GM19025 (cell line): Measurements from ENCODE around the gene FIGN.

Experiments used
- ATAC-seq: cut with Tn5 transposase; IDR thresholded peaks from one replicate; pipeline ENCODE4 v1.9.1; 2021; ENCODE audit warnings: mild to moderate bottlenecking, low read depth, moderate library complexity; ENCODE audit not compliant: unreplicated experiment

Gene FIGN, protein sequence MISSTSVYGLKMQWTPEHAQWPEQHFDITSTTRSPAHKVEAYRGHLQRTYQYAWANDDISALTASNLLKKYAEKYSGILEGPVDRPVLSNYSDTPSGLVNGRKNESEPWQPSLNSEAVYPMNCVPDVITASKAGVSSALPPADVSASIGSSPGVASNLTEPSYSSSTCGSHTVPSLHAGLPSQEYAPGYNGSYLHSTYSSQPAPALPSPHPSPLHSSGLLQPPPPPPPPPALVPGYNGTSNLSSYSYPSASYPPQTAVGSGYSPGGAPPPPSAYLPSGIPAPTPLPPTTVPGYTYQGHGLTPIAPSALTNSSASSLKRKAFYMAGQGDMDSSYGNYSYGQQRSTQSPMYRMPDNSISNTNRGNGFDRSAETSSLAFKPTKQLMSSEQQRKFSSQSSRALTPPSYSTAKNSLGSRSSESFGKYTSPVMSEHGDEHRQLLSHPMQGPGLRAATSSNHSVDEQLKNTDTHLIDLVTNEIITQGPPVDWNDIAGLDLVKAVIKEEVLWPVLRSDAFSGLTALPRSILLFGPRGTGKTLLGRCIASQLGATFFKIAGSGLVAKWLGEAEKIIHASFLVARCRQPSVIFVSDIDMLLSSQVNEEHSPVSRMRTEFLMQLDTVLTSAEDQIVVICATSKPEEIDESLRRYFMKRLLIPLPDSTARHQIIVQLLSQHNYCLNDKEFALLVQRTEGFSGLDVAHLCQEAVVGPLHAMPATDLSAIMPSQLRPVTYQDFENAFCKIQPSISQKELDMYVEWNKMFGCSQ

GRCh38 chr2:163735685-163736432, at the start of gene FIGN:
Gene FIGN (minus strand): TSS chr2:163736008. CDS start chr2:163734927, 1,081 bp downstream.
- no peak for ATAC-seq

- ATAC-seq: no peak
These were observed 49.4 kb upstream of the FIGN start for GRCh38 chr2:163785162-163785561.

DNA sequence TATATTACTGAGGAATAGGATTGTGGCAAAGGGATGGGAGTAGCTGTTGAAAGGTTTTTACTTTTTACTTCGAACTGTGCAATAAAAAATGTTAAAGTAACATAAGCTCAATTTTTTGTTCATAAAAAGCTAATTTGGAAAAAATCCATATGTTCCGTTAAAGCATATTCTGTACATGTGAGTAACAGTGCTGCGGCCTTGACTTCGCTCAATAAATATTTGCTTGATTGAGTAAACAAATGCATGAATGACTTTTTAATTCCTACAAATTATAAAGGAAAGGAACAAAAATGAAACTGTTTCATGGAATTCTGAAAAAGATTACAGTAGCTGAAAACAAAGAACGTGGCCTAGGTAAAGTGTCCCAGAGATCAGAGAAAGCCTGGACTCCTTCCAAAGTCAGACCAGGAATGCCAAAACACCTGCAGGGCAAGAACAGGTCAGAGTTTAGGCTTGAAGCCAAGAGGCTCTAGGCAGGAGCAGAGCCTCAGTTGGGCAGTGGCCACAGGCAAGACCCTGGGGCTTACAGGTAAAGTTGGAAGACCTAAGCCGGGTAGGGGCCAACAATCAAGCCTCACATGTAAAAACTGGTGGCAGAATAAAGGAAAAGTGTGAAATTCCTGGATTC, 44.3 kb upstream of the FIGN start:
- ATAC-seq: no peak

GRCh38 chr2:163778045-163778781, 42.4 kb upstream of the FIGN start:
- ATAC-seq: no peak

DNA sequence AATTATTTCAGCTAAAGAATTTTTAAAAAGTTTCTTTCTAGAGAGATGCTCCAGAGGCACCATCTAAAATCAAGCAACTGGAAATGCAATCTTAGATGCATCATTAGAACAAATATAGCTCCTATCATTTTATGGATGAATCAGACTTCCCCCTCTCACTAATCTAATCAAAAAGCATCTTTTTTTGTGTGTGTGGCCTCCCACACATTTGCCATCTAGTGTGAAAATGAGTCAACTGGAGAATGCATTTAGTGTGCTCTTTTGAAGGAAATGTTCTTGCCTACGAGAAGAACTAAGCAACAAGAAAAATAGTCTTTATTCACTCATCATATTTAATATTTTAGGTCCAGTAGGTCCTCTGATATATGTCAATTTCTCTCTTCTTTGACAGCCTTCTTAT, 39.5 kb upstream of the FIGN start:
- ATAC-seq: no peak

DNA sequence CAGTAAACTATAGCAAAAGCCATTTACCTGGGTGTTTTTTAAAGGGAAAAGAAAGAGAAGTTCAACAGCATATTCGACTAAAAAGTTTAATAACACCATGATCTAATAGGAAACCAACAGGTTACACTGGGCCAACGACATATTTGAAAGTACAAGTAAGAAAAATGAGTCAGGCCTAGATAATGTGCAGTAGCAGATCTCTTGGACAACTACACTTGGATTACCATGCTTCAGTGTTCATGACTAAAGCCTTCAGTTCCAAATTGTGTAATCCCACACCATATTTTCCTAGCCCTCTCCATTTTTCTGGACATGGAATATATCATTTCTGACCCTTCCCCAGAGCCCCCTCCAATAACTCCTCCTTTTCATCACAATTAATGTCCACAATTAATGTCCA, 39.1 kb upstream of the FIGN start:
- ATAC-seq: no peak

DNA sequence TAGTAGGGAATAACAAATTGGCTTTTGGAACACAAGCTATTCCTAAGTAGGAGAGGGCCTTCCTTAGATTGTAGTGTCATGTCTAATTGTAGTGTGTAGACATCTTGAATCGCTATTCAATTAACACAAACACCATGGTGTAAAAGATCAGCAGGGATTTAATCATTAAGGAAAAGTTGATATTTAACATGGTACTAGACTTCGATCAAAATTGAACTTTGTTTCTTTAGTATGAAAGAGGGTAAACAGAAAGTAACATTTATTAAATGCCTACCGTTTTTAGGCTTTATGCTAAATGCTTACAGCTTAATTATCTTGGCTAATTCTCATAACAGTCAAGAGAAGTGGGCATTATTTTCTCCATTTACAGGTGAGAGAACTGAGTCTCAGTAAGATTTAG, 37.5 kb upstream of the FIGN start:
- no peak for ATAC-seq

GRCh38 chr2:163771596-163771995, 35.8 kb upstream of the FIGN start:
- no peak for ATAC-seq

DNA sequence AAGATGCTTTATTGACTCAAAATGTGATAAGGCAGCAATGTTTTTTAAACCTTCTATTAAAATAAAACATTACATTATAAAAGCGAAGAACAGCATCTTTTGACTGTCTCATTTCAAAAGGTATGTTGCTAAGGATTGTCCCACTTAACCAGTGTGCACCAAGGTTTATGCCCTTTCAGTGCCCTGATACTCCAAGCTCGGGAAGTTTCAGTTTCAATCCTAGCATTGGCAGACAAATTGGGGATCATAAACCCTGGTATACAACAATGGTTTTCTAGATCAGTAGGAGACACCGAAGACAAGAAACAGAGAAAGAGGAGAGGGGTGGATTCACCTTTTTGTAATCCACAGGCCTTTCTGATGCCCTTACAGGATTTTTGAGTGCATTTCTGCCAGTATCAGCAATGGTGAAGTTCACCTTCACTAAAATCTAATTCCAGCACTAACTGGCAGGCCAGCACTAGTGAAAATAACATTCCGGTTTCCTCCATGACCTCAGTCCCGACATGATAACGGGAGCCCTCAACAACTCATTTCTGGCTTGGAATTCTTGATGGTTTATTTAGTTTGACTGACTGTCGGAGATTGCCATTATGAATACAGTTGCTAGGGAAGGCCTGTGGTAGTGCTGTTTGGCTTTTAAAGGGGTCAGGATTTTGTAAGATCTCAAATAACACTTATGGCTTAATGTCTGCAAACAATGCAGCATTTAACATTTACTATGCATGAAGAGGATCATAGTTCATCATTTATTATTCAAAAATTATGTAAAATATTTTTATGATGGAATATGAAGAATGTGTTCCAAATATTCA, 33.3 kb upstream of the FIGN start:
- ATAC-seq: no peak

GRCh38 chr2:163767097-163767496, 31.3 kb upstream of the FIGN start:
- no peak for ATAC-seq

- no peak for ATAC-seq
These were observed 28.8 kb upstream of the FIGN start for GRCh38 chr2:163764566-163764965.

DNA sequence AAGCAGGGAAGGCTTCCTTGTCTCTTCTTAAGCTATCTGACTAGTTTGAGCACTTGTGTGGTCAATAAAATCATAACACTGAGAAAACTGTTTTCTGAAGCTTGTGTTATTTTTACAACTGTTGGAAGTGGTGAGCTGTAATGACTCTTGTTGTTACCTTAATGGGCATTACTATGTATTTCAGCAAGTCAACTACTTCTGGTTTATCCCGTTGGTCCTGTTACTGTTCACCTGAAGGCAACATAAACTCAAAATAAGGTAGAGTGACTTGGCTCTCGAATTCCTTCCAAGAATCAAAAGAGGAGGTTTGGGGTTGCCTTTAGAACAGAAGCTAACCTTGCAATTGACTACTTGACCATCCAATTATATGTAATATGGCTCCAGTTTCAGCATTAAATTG, 23.2 kb upstream of the FIGN start:
- no peak for ATAC-seq

DNA sequence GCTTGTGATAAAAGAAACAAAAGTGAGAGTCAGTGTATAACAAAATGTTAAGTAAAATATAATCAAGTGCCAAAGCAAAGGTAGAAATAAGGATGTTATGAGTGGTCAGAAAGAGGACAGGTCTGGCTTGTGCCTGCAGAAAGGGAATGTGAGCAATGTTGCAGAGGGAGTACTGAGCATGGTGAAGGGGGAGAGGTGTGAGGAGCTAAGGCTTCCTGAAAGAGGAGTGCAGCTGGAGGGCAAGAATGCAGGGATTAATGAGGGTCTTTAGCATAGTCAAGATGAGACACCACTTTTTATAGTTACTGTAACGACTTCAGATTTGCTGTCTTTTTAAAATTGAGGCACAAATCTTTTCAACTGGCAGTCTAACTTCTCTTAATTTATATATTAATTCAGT, 22.0 kb upstream of the FIGN start:
- ATAC-seq: no peak

DNA sequence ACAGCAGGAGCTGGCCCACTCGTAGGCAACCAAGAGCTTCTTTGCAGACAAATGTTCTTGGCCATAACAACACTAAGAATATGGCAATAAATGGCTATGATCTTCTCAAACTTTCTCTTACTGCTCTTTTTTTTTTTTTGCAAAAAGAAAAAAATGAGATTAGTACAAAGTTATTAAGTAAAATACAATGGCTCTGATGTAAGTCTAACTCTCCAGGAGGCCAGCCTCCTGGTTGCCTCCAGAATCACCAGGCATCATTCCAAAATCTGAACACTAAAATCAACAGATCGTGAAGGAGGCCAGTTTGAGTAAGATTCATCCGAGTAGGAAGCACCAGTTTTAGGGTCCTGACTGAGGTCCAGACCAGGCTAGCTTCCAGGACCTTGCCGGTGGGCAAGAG, 20.8 kb upstream of the FIGN start:
- ATAC-seq: no peak

- ATAC-seq: no peak
These were observed 19.6 kb upstream of the FIGN start for GRCh38 chr2:163755366-163755765.

GRCh38 chr2:163753726-163754125, 17.9 kb upstream of the FIGN start:
- ATAC-seq: no peak

DNA sequence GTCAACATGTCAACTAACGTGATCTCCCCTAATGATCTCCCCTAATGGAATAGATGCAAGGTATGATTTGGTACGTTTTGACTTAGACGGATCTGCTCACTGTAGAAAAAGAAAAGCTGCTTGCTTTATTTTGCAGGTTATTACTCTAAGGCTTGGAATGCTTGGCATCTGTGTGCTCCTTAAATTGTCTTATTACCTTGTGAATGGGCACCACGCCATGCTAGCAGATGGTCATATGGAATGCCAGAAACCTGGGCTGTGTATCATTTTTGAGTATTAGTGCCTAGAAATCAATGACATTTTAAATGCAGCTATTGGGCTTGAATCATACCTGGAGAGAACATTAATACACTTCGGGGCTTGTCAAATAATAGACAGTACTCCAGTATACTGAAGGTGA, 16.5 kb upstream of the FIGN start:
- no peak for ATAC-seq

GRCh38 chr2:163751696-163752095, 15.9 kb upstream of the FIGN start:
- ATAC-seq: no peak

GRCh38 chr2:163748420-163748819, 12.6 kb upstream of the FIGN start:
- no peak for ATAC-seq
